ENCODE results near the gene NUDT2. TPM values are rescaled to one million over a fixed set of nuclear protein-coding genes. Genes with fewer than 3 reads are reported as not detected.

Gene NUDT2
- total RNA-seq, 1 experiment from 2014 or later = 19.3 TPM

DNA sequence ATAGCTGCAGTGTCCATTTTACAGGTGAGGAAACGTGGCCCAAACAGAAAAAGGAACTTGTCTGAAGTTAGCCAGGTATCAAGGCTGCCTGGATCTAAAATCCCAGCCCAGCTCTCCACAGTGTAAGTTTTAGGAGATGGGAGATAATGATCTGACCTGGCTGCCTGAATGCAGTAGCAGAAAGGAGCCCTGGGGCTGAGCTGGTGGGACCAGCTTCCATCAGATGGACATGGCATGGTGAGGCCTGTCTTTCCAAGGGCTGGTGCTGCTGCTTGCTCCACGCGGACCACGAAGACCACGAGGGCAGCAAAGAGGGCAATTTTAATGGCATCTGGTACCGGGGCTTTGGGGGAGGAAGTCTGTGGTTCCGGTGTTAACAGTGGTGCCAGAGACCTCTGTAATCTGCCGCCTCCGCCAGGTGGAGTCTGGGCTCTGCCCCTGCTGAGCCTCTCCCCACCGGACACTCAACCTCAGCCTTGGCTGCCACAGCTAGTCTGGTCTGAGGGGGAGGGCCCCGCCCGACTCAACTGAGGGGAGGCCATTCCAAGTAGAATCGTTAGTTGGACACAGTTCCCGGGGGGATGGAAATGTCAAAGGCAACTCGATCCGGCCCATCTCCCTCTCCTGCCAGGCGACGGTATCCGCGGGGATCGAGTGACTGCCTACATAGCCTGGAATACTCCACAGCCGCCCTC, 46.7 kb downstream of the NUDT2 start:
- peak overlapping the region; percentile 54 for H3K4me3 ChIP-seq
- H3K36me3 ChIP-seq = no peaks in the 10 kb centered on the region
- no peaks in the 10 kb centered on the region for H3K9me3 ChIP-seq
- no peaks in the 10 kb centered on the region for H3K27me3 ChIP-seq
- DNase-seq = no peak

DNA sequence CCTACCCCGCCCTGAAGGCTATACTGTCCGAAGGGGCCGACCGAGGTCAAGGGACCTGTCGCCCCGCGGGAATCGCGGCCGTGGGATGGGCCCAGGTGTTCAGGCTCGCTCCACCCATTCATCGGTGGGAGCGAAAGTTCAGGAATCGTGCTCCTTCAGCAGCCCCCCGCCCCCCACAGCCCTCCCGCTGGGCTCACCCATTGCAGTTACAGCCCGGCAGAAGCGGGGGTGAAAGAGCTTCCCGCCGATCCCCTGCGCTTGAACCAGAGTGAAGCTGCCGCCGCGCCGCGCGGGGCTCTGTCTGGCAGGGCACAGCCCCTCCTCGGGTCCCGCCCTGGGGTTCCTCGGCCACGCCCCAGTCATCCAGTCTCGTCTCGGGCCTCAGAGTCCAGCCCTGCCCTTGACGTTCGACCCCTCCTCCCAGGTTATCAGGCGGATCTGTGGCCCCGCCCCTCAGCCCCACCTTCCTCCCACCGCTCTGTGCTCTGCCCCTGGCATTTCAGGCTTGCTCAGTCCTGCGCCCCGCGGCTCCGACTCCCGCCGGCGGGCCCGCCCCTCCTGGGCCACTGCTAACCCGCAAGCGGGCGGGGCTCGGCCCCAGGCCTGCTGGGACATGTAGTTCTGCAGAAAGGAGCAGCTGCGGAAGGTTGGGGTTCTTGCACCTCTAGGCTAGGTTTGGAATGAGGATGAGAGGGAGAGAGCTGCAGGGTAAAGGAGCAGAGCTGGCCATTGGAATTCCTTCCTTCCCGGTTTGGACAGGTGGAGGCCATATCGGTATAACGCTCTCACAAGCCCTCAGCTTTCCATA, 47.4 kb downstream of the NUDT2 start, which contains the start of gene MYORG:
TSS of gene MYORG (minus strand) at position 303 of the 808 bp plus-strand sequence. CDS start 3,955 bp downstream, outside the sequence.
- DNase-seq = peak; percentile 92
- H3K27me3 ChIP-seq = no peaks in the 10 kb centered on the region
- no peaks in the 10 kb centered on the region for H3K9me3 ChIP-seq
- peak within 1 kb of the TSS; percentile 54 for H3K4me3 ChIP-seq
- no peaks in the 10 kb centered on the region for H3K36me3 ChIP-seq

- Histone ChIP-seq H3K9me3 (no peaks in the 10 kb centered on the region), H3K36me3 (no peaks in the 10 kb centered on the region), H3K4me3 (peak overlapping the region; percentile 54), H3K27me3 (no peaks in the 10 kb centered on the region)
- peak; percentile 6 for DNase-seq
Observed at GRCh38 chr9:34377404-34377746, 48.0 kb downstream of the NUDT2 start.

GRCh38 chr9:34378376-34379060, 49.1 kb downstream of the NUDT2 start:
- Histone ChIP-seq H3K9me3 (no peaks in the 10 kb centered on the region), H3K27me3 (no peaks in the 10 kb centered on the region), H3K36me3 (no peaks in the 10 kb centered on the region), H3K4me3 (no peak overlapping the region)
- no peak for DNase-seq

DNA sequence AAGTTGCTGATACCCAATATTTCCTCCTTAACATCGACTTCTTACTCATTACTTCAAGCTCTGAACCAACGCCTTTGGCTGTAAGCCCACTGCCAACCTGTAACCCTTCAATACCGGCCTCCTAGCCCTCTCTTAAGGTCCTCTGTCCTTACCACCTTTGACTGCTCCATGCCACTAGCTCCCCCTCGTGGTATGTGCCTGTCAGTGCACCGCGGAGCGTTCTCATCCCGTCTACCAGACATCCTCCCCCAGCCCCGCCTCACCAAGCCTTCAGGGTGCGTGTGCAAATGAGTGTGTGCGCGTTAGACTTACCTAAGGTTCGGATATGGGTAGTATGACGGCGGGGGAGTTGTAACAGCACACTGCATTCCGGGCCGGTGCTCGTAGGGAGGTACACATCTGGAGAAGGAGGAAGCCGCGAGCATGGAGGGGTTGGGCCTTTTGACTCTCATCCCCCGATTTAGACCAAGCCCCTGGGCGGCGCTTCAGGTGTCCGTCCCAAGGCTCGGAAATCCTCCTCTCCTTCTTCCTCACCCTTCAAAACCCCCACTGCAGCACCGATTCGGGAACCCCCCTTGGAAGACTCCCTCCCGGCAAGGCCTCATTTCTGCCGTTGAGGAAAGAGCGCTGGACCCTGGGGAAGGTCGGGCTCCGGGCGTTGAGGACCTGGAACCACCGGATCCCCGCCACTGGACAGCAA, 50.1 kb downstream of the NUDT2 start:
- Histone ChIP-seq H3K4me3 (no peak overlapping the region), H3K27me3 (no peaks in the 10 kb centered on the region), H3K36me3 (no peaks in the 10 kb centered on the region), H3K9me3 (no peaks in the 10 kb centered on the region)
- DNase-seq = peak; percentile 53

- no peak for DNase-seq
Observed at GRCh38 chr9:34380034-34380510, 50.7 kb downstream of the NUDT2 start.

GRCh38 chr9:34380511-34381315, 51.3 kb downstream of the NUDT2 start:
- Histone ChIP-seq H3K4me3 (no peak overlapping the region), H3K36me3 (no peaks in the 10 kb centered on the region), H3K9me3 (no peaks in the 10 kb centered on the region), H3K27me3 (no peaks in the 10 kb centered on the region)
- DNase-seq = peak; percentile 24

More at GRCh38 chr9:34380034-34380510, 50.7 kb downstream of the NUDT2 start:
- H3K9me3 ChIP-seq = no peaks in the 10 kb centered on the region
- no peak overlapping the region for H3K4me3 ChIP-seq
- H3K36me3 ChIP-seq = no peaks in the 10 kb centered on the region
- no peaks in the 10 kb centered on the region for H3K27me3 ChIP-seq

GRCh38 chr9:34381323-34381722, 52.0 kb downstream of the NUDT2 start:
- Histone ChIP-seq H3K9me3 (no peaks in the 10 kb centered on the region), H3K27me3 (no peaks in the 10 kb centered on the region), H3K4me3 (no peak overlapping the region), H3K36me3 (no peaks in the 10 kb centered on the region)
- no peak for DNase-seq

- H3K9me3 ChIP-seq = no peaks in the 10 kb centered on the region
- DNase-seq = no peak
- H3K4me3 ChIP-seq = no peak overlapping the region
- H3K27me3 ChIP-seq = no peaks in the 10 kb centered on the region
- H3K36me3 ChIP-seq = no peaks in the 10 kb centered on the region
Observed at GRCh38 chr9:34382054-34382453, 52.7 kb downstream of the NUDT2 start.

GRCh38 chr9:34382879-34383278, 53.5 kb downstream of the NUDT2 start:
- DNase-seq = no peak
- Histone ChIP-seq H3K36me3 (no peaks in the 10 kb centered on the region), H3K9me3 (no peaks in the 10 kb centered on the region), H3K4me3 (no peak overlapping the region), H3K27me3 (no peaks in the 10 kb centered on the region)

DNA sequence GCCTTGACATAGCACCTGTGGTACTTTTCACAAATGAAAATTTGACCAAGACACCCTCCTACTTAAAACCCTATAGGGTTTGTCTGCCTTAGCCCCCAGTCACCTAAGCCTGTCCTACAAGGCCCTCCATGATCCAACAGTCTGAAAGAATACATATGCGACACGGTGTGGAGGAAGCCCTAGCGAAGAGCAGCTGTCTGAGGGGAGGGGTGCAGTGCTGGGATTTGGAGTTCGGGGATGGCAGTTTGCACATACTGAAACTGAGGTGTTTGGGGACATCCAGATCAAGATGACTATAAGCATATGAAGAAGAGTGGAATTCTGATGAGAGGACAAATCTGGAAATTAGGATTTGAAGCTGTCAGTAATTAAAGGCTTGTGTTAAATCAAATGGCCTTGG, 54.5 kb downstream of the NUDT2 start:
- H3K36me3 ChIP-seq = no peaks in the 10 kb centered on the region
- DNase-seq = no peak
- no peaks in the 10 kb centered on the region for H3K9me3 ChIP-seq
- no peaks in the 10 kb centered on the region for H3K27me3 ChIP-seq
- no peak overlapping the region for H3K4me3 ChIP-seq

DNA sequence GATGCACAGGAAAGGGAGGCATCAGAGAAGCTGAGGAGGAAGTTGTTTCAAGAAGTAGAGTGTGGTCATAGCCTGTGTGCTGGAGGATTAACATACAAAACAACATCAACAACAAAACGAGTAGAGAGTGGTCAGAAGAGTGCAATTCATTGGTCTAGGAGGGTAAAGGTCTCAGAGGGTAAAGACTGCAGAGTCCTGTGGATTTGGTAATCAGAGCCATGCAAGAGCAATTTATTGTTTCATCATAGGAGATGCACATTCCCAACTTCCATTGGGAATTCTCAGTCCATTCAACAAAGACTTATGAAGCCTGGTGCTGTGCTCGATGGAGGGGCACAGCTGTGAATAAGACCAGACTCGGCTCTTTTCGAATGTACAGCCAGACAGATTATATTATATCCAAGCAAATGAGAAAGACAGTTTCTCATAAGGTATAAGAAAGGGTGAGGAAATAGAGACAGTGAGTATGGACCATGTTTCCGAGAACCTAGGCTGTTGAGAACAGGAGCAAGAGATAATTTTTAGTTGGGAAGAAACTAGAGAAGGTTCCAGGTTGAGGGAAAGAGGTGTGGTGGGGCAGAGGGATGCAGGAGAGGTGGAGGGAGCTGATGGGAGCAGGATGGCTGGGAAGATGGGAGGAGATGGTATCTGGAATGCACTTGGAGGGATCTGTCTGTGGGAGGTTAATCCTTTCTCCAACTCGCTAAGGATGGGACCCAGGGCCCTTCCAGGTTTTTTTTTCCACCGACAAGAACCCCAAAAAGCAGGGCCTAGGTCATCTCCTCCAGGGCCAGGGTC, 55.2 kb downstream of the NUDT2 start:
- H3K9me3 ChIP-seq = no peaks in the 10 kb centered on the region
- no peak for DNase-seq
- no peaks in the 10 kb centered on the region for H3K36me3 ChIP-seq

DNA sequence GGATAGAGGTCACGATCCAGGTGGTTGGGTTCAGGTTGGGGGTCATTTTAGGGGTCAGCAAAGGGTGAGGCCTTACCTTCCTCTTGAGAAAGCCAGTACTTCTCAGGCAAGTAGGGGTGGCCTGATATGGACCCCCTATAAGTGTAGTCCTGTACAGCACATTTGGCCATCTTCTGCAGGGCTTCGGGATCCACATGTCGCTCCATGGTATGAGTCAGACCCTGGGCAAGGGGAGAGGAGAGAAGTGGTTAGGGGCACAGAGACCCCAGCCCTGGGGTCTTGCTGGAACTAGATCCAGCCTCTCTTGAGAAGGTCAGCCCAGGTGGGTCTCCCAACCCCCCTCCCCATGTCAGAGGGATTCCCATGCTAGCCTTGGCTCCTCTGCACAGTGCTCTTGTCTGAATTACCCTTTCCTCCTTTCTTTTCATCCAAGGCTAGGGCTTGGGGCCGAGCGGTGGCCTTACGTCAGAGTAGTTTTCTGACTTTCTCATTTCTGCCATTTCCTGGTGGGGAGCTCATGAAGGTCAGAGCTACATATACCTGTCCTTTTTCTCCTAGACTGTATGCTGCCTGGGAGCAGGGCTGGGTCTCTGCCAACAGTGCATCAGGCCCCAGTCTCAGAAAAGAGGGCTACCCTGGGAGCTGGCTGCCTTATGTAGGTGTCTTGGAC, 56.3 kb downstream of the NUDT2 start:
- DNase-seq = no peak
- H3K36me3 ChIP-seq = no peaks in the 10 kb centered on the region

More for the DNA sequence above, 55.2 kb downstream of the NUDT2 start:
- H3K27me3 ChIP-seq = no peaks in the 10 kb centered on the region
- no peak overlapping the region for H3K4me3 ChIP-seq

GRCh38 chr9:34386656-34387055, 57.3 kb downstream of the NUDT2 start:
- H3K4me3 ChIP-seq = no peak overlapping the region
- H3K9me3 ChIP-seq = no peaks in the 10 kb centered on the region
- no peaks in the 10 kb centered on the region for H3K27me3 ChIP-seq
- H3K36me3 ChIP-seq = no peaks in the 10 kb centered on the region
- no peak for DNase-seq

More for the DNA sequence above, 56.3 kb downstream of the NUDT2 start:
- Histone ChIP-seq H3K27me3 (no peaks in the 10 kb centered on the region), H3K9me3 (no peaks in the 10 kb centered on the region), H3K4me3 (no peak overlapping the region)

GRCh38 chr9:34387239-34387638, 57.9 kb downstream of the NUDT2 start:
- Histone ChIP-seq H3K9me3 (no peaks in the 10 kb centered on the region), H3K4me3 (no peak overlapping the region), H3K27me3 (no peaks in the 10 kb centered on the region), H3K36me3 (no peaks in the 10 kb centered on the region)
- no peak for DNase-seq

Measured in MG63 (cell line).